GM19395 (cell line): Measurements from ENCODE around the gene CHRNA4.

Experiments used
- ATAC-seq: cut with Tn5 transposase; IDR thresholded peaks from one replicate; pipeline ENCODE4 v1.9.1; 2021; ENCODE audit warnings: mild to moderate bottlenecking, moderate library complexity; ENCODE audit not compliant: unreplicated experiment

The CHRNA4 gene

DNA sequence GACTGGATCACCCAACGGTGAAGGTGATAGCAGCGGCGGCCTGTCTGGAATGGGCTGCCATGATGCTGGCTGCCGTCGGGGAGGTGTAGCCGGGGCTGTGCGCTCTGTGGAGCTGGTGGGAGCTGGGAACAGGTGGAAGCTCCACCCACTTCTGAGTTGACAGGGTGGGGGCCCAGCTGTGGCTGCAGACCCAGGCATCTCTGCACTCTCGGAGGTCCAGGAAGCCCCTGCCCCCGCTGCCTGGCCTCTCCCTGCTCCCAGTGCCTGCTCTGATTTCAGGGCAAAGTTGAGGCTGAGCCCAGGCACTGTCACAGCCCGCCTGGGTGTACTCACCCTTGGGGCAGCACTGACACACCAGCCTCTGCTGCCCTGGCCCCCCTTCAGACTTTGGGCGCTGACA is 18.1 kb upstream of the CHRNA4 start:
- no peak for ATAC-seq

DNA sequence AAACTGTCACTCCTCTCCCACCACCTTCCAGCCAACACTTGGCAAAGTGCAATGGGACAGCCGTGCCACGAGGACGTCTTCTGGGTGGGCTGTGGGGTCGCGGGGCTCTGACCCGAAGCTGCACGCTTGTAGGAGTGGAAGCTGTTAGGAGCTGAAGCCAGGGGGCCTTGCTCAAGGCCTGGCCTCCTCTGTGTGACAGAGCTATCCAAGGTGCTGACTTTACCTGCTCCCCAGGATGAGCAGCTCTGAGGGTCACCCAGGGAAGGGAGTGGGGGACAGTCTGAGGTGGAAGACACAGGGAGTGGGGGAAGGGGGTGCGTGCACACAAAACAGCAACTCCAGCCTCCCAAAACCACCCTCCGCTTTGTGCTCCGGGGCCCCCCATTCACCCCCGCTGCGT is 17.5 kb upstream of the CHRNA4 start:
- no peak for ATAC-seq

DNA sequence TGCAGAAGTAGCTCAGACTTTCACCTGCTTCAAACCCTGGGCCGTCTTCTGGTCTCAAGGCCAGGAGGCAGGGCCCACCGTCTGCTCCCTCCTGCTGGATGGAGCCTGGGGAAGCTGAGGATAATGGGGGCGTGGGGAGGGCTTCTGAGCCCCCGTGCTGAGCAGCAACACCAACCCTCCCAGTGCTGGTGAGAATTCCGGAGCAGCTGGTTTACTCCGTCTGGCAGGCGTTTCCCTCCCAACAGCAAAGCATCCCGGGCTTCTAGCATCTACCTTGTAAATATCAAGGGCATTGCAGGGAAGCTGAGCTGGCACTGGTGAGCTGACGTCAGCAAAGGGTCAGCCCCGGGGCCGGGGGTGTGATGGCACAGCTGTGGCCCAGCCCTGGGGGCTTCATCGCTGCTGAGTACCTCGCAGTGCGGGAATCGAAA is 16.8 kb upstream of the CHRNA4 start:
- no peak for ATAC-seq

DNA sequence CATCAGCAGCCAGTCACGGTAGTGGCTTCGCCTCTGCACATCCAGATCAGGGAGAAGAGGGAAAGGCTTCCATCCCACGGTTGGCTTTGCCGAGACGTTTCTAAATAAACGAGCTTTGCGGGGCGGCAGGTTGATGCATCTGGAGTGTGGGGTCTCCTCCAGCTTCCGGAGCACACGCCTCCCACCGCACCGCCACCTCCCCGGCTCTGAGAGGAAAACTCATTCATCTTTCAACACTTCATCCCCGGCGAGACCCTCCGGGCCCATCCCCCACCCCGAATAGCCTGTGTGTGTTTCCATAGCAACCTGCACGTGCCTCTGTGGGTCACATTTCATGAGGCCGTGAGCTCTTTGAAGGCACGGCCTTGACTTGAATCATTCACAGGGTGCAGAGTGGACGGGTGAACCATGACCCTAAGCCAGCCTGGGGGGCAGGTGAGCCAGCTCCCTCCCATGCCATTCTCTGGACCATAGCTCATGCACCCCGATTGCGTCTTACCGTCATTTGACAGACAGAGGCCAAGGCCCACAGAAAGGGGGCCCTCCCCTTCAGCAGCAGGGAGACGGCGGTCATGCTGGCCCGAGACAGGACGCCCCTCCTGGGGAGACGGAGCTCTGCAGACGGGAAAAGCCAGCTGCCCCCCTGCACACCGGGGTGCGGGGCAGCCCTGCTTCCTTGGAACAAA is 16.2 kb upstream of the CHRNA4 start:
- ATAC-seq = no peak

DNA sequence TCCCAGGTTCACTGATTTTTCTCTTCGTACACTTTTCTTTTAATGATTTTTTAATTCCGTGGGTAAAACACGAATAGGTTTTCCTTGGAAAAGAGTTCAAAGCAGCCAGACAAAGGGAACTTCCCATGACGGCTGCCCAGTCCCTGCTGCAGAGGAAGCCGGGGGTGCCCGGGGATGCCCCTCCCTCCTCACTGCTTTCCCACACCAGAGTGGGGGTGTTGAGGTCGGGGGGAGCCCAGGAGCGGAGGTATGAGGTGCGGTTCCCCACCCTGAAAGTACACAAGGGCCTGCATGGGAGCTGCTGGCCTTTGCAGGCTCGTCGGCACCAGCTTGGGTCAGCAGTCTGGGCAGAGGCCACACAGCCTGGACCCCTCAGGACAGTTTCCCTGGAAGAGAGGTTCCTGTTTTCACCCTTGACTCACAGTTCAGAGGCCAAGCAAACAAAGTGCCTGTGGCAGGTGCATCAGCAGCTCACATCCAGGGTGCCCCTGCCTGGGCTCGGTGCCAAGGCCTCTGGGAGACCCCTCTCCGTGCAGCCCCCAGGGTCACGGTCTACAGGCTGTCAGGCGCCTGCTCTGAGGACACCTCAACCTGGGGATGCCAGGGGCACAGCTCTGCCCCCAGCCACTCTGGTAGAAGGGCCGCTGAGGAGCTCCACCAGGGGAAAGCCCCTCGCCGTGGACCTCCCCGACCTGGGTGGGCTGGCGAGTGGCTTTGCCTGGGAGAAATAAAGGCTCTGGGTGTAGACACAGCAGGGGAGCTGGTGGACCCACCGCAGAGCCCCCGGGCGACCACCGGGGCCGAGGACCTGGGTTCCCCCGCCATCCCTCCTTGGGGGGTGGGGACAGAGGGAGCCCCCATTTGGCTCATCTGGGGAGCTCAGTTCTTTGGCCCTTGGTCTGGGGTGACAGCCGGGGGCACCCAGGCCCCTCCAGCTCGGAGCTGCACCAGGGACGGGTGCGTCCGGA is 15.4 kb upstream of the CHRNA4 start:
- ATAC-seq = no peak

DNA sequence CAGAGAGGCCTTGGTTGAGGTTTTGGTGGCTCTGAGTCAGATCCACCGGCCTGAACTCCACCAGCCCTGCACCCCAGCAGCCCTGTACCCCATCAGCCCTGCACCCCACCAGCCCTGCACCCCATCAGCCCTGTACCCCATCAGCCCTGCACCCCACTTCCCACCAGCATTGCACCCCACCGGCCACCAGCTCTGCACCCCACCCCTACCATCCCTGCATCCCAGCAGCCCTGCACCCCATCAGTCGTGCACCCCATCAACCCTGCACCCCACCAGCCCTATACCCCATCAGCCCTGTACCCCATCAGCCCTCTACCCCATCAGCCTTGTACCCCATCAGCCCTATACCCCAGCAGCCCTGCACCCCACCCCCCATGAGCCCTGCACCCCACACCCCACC is 14.3 kb upstream of the CHRNA4 start:
- no peak for ATAC-seq

DNA sequence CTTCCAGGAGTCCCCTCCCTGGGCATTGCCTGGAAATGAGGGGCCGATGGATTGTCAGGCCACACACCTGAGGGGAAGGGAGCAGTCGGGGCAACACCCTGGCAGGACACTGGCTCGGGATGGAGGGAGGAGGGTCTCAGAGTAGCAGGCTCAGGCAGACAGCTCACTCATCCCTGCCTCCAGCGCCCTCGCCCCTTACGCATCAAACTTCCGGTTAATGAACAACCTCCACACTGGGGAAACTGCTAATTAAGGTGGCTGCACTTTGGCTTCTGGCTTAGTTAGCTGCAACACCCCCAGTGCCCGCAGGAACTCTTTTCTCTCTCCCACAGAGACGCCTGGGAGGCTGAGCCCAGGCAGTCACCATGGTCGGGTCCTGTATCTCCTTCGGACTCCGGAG is 13.4 kb upstream of the CHRNA4 start:
- ATAC-seq = no peak

DNA sequence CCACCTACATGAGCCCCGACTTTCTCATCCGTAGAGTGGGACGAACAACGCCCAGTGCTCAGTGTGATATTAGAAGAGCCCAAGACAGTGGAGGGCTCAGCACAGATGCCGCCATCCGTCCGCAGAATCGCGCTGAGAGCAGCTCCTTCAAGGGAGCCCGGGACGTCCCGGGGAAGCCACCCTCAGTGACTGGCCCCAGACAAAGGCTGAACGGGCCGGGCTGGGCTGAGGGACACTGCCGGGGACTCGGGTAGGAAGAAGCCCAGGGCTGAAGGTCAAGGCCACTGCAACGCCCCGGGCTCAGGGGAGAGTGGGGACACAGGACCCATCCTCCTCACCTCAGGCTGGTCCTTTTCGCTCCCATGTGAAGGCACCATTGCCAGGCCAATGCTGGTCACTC is 12.8 kb upstream of the CHRNA4 start:
- no peak for ATAC-seq

DNA sequence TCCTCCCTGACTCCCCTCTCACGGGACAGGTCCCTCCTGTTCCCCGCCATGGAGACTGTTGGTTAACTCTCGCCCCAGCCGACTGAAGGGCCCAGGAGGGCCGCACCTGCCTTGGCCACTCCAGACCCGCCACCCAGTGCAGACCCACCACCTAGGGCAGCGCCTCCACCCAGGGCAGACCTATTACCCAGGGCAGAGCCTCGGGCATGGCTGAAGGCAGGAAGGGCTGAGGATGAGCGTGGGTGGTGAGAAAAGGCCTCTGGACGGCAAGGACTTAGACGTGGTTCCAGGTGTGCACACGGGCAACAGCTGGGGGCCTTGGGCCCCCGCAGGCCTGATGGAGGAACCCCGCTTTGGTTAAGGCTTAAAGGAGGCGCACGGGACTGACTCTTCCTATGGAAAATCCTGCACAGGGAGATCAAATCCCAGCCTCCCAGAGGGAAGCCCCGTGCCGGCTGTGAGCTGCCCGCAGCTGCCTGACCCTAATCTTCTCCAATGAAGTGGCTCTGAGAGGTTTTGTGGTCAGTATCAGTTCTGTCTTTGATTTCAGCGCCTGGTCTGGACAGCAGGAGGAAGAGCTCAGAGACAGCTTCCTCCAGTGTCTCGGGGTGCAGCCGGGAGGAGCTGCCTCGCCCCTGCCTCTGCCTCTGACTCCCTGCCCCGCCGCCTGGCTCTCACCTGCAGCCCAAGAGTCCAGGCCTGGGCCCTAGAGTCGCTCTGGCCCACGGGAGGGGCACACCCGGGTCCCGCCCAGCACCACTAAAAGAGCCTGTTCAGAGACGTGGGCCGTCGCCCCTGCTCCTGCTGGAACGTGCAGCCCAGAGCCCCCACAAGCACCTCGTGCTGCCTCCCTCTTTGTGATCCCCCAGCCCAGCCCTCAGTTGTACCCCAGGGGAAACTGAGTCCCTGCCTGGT is 12.1 kb upstream of the CHRNA4 start:
- ATAC-seq = no peak

DNA sequence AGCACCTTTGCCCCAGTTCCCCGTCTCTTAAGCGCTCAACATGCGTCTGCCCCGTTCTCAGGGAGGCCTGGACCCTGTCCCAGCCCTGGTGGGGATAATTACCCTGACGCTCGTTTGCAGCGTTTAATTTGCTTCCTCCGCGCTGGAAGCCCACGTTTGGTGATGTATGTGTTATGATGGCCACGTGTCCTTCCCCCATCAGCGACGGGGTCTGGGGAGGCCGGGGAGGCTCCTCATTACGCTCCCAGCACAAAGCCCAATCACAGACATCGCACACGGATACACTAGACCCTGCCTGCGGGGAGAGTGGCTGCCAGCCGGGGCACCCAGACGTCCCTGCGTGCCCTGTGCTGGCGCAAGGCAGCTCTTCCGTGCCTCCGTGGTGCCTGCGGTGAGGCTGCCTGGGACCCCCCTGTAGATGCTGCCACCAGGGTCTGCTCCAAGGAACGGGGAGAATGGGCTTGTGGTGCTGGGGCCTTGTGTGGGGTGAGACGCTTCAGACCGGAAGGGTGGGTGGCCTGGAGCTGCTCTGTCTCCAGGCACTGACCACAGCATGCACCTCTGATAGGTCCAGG is 10.2 kb upstream of the CHRNA4 start:
- ATAC-seq = no peak

DNA sequence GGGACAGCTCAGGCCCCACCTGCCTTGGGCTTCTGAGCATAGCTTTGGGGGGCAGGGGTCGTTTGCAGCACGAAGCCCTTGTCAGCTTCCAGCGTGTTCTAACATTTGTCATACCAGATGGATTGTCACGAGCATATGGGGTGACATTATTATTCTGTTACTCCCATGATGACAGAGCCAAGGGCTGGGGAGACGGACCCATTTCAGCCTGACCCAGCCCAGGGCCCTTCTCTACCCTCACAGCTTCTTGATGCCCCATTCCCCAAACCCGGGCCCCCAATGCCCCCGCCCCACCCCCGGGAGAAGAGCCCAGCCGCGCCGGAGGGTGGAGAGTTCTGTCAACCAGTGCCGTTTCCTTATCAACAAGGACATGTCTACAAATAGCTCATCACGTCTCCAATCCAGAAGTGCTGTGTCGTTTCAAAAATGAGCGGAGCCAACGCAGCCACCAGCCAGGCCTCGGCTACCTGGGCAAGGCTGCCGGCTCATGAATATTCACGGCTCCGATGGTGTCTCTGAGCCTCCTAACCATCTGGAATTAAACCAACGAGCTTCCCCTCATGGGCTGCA is 9.6 kb upstream of the CHRNA4 start:
- ATAC-seq = no peak

DNA sequence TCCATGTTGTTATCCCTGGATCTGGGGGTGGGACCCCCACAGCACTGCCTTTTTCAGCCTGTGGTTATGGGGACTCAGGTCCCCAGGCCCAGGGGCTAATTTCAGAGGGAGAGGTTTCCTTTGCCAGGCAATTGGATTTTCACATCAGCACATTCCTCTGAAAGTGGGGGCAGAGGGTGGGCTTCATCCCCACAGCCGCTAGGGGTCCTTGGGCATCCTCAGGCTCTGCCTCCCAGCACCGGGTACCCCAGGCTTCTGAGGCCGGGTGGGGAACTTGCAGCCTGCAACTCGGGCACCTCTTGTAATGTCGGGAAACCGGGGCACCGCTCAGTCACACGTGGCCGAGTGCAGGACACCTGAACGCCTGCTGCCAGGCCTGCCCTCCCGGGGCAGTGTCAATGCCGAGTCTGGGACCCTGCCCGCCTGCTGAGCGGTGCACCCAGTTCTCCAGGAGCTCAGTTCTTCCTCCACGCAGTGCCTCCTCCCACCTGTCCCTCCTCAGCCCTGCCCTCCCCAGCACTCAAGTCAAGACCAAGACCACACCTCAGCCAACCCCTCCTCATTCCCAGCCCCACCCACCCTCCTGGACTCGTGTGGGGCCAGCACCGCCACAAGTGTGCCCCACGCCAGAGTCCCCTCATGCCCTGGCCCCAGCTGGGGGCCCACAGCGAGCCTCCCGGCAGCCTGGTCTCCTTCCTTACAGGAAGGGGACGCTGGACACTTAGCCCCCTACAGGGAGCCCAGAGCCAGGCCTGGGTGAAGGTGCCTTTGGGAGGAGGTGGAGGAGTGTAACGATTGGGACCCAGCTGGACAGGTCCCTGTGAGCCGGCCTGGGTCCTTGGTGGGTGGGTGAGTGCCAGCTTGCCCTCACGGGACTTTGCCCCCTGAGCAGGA is 8.8 kb upstream of the CHRNA4 start:
- ATAC-seq = no peak

DNA sequence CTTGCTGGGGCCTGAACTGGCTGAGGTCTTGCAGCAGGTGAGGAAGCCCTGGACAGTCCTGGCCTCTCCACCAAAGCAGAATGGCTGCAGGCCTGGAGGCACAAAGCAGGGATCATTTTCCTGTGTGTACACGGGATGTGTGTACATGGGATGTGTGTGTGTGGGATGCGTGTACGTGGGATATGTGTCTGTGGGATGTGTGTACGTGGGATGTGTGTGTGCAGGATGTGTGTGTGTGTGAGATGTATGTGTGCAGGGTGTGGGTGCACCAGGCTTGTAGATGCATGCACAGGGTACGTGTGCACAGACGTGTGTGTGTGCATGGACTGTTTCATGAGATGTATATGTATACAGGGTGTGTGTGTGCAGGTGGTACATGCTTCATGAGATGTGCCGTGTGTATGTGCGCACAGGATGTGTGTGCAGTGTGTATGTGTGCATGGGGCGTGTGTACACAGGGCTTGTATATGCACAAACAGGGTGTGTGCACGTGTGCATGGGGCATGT is 7.9 kb upstream of the CHRNA4 start:
- ATAC-seq = no peak

DNA sequence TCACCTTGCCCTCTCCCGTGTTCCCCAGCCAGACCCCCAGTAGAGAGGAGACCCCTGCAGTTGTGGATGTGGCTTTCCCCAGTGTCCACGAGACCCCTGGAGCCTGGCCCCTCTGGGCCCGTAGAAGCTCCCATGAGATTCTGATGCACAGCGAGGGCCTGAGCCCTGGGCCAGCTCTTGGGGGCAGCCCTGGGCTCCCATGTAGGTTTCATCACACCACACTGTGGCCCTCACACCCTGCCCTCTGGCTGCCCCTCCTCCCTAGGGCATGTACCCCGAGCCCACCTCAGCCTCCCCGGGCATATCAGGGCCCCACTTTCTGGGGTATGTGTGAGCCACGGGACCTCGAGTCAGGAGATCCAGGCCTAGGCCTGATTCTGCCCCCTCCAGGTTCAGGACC is 7.0 kb upstream of the CHRNA4 start:
- ATAC-seq = no peak

DNA sequence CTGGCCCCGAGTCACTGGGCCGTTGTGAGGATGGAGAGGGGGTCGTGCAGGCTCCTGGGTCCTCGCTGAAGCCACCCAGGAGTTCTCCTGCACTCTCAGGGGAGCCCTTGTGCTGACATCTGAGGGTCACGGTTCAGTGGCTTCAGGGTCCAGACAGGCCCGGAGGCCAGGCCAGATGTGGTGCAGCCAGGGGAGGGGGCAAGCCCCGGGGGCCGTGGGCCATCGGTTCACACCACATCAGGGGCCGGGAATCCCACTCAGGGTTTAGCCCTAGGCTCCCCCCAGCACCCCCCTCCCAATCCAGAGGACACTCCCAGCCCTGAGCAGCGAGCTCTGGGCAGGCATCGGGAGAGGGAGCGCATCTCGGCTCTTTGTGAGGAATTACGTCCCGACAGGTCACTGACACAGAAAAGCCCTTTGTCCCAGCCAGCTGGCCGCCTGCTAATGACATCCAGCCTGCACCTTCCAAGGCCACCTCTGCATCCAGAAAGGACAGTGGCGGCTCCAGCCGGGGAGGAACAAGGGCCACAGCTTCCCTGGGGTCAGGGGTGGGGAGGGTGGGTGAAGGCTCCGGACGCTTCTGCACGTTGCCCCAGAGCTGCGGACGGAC is 6.4 kb upstream of the CHRNA4 start:
- no peak for ATAC-seq

DNA sequence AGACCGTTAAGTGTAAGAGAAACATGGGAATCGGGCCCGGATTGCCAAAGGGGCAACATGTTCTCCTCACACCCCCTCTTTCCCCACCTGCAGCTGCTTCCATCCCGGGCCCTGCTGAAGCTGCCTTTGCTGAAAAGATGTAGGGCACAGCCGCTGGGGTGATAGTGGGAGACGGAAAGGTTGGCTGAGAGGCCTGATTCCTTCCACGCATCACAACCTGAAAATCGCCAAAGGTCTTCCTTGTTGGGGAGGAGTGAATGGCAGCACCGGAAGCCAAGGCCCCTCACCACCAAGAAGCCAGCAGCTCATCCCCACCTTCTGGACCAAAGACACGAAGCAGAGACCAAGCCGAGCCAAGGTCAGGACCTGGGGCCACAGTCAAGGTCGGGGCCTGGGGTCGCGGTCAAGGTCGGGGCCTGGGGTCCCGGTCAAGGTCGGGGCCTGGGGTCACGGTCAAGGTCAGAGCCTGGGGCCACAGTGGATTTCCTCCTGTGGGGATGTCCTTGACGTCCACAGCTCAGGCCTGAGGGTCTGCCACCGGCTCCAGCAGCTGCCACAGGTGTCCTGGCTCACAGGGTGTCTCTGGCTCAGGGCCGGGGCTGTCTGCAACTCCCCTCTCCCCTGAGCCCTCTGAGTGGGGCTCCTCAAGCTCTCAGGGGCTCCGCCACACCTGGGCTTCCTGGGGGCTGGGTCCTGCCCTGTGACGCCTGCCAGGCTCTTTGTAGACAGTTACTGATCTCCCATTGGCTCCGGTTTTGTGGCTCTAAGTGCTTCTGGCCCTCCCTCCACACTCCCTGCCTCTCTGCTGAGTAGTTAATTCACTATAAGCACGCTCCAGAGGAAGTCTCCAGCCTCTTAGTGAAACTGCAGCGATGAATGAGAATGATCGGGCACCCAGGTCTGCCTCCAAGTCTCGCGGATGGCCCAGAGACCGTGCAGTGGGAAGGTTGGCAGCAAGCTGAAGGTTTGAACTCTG is 5.5 kb upstream of the CHRNA4 start:
- no peak for ATAC-seq

DNA sequence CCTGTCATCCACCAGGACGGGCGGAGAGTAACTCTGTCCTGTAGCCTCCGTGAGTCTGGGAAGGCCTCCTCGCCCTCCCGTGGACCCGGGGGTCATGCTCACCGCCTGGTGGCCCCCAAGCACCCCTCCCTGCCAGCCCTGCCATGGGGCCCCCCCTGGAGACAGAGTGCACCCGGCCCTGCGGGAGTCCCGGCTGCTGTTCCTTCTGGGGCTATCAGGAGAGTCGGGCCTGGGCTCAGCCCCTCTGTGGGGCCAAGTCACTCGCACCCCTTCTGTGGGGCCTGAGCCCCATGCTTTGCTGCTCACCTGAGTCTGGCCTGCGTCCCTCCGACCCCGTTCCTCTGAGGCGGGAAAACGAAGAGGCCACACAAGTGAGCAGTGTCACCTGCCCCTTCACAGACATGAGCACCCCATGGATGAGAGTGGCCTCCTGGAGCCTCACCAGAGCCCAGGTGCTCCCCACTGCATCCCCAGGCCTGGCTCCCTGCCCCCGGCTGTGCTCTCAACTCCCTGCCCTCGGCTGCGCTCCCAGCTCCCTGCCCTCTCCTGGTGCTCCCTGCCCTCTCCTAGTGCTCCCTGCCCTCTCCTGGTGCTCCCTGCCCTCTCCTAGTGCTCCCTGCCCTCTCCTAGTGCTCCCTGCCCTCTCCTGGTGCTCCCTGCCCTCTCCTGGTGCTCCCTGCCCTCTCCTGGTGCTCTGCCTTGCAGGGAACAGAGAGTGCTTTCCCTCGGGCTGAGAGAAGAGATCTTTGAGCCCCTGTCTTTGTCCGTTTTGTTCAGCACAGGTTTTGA is 4.6 kb upstream of the CHRNA4 start:
- no peak for ATAC-seq
